GM19035 (cell line): Measurements from ENCODE around the gene CDAN1.
"Not testable (repeated sequence)": the region's sequence is repeated elsewhere in the genome, so short reads cannot be mapped to it uniquely, and the experiment has no call there.

Experiments
- ATAC-seq: cut with Tn5 transposase; IDR thresholded peaks from one replicate; pipeline ENCODE4 v1.9.1; 2021; ENCODE audit not compliant: unreplicated experiment

CDAN1 gene

GRCh38 chr15:42711746-42712145, 25.2 kb downstream of the CDAN1 start:
- ATAC-seq: no peak

GRCh38 chr15:42710662-42711061, 26.3 kb downstream of the CDAN1 start:
- no peak for ATAC-seq

- ATAC-seq: no peak
Observed at GRCh38 chr15:42707873-42708544, 28.9 kb downstream of the CDAN1 start.

GRCh38 chr15:42707068-42707467, 29.9 kb downstream of the CDAN1 start:
- no peak for ATAC-seq

- no peak for ATAC-seq
Observed at GRCh38 chr15:42705336-42705735, 31.6 kb downstream of the CDAN1 start.

- ATAC-seq: no peak
Observed at GRCh38 chr15:42704492-42704926, 32.4 kb downstream of the CDAN1 start.

GRCh38 chr15:42696626-42697025, 40.3 kb downstream of the CDAN1 start:
- no peak for ATAC-seq

- ATAC-seq: no peak
Observed at GRCh38 chr15:42695527-42696071, 41.3 kb downstream of the CDAN1 start.

GRCh38 chr15:42694398-42694797, 42.5 kb downstream of the CDAN1 start:
- no peak for ATAC-seq

- ATAC-seq: no peak
Observed at GRCh38 chr15:42693942-42694341, 43.0 kb downstream of the CDAN1 start.

- no peak for ATAC-seq
Observed at GRCh38 chr15:42693496-42693895, 43.4 kb downstream of the CDAN1 start.

GRCh38 chr15:42692997-42693396, 43.9 kb downstream of the CDAN1 start:
- ATAC-seq: no peak

GRCh38 chr15:42692536-42692935, 44.4 kb downstream of the CDAN1 start:
- no peak for ATAC-seq

- ATAC-seq: no peak
Observed at GRCh38 chr15:42691770-42692169, 45.2 kb downstream of the CDAN1 start.

- ATAC-seq: no peak
Observed at GRCh38 chr15:42691308-42691707, 45.6 kb downstream of the CDAN1 start.

- no peak for ATAC-seq
Observed at GRCh38 chr15:42688301-42688700, 48.6 kb downstream of the CDAN1 start.

GRCh38 chr15:42687740-42688139, 49.2 kb downstream of the CDAN1 start:
- no peak for ATAC-seq

GRCh38 chr15:42686281-42686680, 50.6 kb downstream of the CDAN1 start:
- no peak for ATAC-seq

GRCh38 chr15:42681119-42681518, 55.8 kb downstream of the CDAN1 start:
- ATAC-seq: no peak

- not testable (repeated sequence) for ATAC-seq
Observed at GRCh38 chr15:42680142-42680482, 56.8 kb downstream of the CDAN1 start.

- no peak for ATAC-seq
Observed at GRCh38 chr15:42679285-42680141, 57.4 kb downstream of the CDAN1 start.

GRCh38 chr15:42675021-42675420, 61.9 kb downstream of the CDAN1 start:
- ATAC-seq: no peak
